Gastroesophageal sphincter (tissue), 3 donors: ENCODE data around the gene REEP6.

Experiments used
- POLR2A ChIP-seq, 2 donors: fragments of 450-650 bp; IDR thresholded peaks; one replicate each; pipeline ENCODE4 v1.6.1; 2017; ENCODE audit warnings: antibody characterized with exemption in 2 of 2, mild to moderate bottlenecking in 2 of 2, moderate library complexity in 1 of 2
- TF ChIP-seq, protein P1 (sequence below), 4 experiments: fragments of 200-600 bp in 2 of 4; fragments of 450-650 bp in 2 of 4; sonication (generic) in 1 of 4; IDR thresholded peaks; one replicate each; pipeline ENCODE4 v1.5.1; 2017 to 2019; ENCODE audit warnings: antibody characterized with exemption in 4 of 4, mild to moderate bottlenecking in 2 of 4, moderate library complexity in 2 of 4

DNA sequence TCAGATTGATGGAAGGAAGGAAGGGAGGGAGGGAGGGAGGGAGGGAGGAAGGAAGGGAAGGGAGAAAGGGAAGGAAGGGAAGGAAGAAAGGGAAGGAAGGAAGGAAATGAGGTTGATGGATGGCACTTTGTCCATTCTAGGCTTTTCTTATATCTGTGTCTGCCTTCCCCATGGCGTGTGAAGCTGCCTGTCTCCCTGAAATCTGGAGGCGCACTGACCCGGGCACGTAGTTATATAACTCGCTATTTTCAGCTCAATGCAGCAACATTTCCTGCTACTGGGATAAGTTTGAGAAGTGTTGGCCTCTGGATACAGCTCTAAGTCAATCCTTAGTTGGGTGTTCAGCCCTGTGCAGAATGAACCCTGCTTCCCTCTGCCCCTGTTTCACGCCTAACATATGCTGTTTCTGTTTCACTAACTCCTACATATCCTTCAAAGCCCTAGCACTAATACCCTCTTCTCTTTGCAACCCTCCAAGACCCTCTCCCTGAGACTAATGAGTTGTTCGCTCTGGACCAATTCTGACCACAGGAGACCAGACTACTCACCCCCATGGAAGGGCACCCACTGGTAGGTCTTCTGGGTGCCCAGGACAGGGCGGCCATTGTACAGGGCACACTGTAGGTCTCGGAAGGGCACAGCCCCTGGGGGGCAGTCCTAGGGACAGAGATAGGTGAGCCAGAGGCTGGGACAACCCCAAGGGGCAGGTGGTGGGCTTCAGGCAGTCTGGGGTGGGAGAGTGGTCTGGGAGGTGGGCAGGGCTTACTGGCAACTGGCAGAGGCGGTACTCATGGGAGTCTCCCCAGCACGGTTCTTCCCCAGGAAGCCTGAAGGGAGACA is 18.8 kb downstream of the REEP6 start:
- TF ChIP-seq, protein P1, sequence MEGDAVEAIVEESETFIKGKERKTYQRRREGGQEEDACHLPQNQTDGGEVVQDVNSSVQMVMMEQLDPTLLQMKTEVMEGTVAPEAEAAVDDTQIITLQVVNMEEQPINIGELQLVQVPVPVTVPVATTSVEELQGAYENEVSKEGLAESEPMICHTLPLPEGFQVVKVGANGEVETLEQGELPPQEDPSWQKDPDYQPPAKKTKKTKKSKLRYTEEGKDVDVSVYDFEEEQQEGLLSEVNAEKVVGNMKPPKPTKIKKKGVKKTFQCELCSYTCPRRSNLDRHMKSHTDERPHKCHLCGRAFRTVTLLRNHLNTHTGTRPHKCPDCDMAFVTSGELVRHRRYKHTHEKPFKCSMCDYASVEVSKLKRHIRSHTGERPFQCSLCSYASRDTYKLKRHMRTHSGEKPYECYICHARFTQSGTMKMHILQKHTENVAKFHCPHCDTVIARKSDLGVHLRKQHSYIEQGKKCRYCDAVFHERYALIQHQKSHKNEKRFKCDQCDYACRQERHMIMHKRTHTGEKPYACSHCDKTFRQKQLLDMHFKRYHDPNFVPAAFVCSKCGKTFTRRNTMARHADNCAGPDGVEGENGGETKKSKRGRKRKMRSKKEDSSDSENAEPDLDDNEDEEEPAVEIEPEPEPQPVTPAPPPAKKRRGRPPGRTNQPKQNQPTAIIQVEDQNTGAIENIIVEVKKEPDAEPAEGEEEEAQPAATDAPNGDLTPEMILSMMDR (IDR thresholded peaks at IDR 0.05) = no peak
- no peak for TF ChIP-seq POLR2A (IDR thresholded peaks at IDR 0.05)
